Measurements from ENCODE around the gene PARD3B. TPM values are rescaled to one million over a fixed set of nuclear protein-coding genes. Genes with fewer than 3 reads are reported as not detected.

Gene PARD3B
- total RNA-seq, 1 experiment from 2014 or later: 3.9 TPM

DNA sequence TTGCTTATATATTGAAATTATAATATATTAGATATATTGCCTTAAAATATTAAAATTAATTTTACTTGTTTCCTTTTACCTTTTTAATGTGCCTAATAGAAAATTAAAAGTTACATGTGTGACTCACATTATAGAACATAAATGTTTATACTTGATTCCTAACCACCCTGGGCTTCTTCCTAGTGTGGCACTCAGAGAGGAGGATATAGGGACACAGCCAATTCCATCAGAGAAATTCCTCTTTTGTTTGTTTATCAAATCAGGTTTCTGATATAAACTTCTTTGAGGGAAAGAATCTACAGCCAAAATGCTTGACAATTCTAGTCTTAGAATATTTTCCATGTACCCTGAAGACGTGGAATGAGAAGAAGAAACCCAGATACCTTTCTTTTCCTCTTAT is 788.1 kb downstream of the PARD3B start:
- Histone ChIP-seq H3K27me3 (ENCODE audit: low read length) (no peaks in the 10 kb centered on the region), H3K9ac (ENCODE audit: low read length) (no peak overlapping the region), H3K9me2 (replicated peaks; ENCODE audit: low read length) (no peaks in the 10 kb centered on the region), H3K9me3 (ENCODE audit: low read length) (no peaks in the 10 kb centered on the region), H4K20me1 (ENCODE audit: low read length) (no peaks in the 10 kb centered on the region), H3K4me2 (ENCODE audit: low read length) (no peak overlapping the region), H3F3A (ENCODE audit: low read length, unreplicated experiment) (no peaks in the 10 kb centered on the region), H3K79me2 (ENCODE audit: low read length) (no peaks in the 10 kb centered on the region), H3K4me1 (ENCODE audit: insufficient read depth, low read length) (no peaks in the 10 kb centered on the region), H3K36me3 (ENCODE audit: low read depth, low read length) (no peaks in the 10 kb centered on the region), H3K4me3 (ENCODE audit: low read length) (no peak overlapping the region), H2AFZ (ENCODE audit: low read length) (no peak overlapping the region), H3K27ac (ENCODE audit: low read length) (no peak overlapping the region)
- CTCF ChIA-PET: no interaction called here
- no peak for DNase-seq
- no TSS peak for BruUV-seq (replicated peaks)
- POLR2A ChIA-PET (ENCODE audit: unreplicated experiment): no interaction called here
- no peak for ATAC-seq
- intact Hi-C loops (cut with micrococcal nuclease): no loop called here
- TF ChIP-seq, protein P1, sequence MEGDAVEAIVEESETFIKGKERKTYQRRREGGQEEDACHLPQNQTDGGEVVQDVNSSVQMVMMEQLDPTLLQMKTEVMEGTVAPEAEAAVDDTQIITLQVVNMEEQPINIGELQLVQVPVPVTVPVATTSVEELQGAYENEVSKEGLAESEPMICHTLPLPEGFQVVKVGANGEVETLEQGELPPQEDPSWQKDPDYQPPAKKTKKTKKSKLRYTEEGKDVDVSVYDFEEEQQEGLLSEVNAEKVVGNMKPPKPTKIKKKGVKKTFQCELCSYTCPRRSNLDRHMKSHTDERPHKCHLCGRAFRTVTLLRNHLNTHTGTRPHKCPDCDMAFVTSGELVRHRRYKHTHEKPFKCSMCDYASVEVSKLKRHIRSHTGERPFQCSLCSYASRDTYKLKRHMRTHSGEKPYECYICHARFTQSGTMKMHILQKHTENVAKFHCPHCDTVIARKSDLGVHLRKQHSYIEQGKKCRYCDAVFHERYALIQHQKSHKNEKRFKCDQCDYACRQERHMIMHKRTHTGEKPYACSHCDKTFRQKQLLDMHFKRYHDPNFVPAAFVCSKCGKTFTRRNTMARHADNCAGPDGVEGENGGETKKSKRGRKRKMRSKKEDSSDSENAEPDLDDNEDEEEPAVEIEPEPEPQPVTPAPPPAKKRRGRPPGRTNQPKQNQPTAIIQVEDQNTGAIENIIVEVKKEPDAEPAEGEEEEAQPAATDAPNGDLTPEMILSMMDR (conservative IDR thresholded peaks at IDR 0.05; ENCODE audit: low read depth, low read length): no peak
- TF ChIP-seq EZH2 (IDR thresholded peaks at IDR 0.05; ENCODE audit: low read length, unreplicated experiment) (no peak), EZH2phosphoT487 (IDR thresholded peaks at IDR 0.05; ENCODE audit: borderline replicate concordance, low read length) (no peak)

GRCh38 chr2:205337274-205337673 is 792.0 kb downstream of the PARD3B start:
- Histone ChIP-seq H3K36me3 (ENCODE audit: low read depth, low read length) (no peaks in the 10 kb centered on the region), H3K4me1 (ENCODE audit: insufficient read depth, low read length) (no peaks in the 10 kb centered on the region), H3K79me2 (ENCODE audit: low read length) (no peaks in the 10 kb centered on the region), H2AFZ (ENCODE audit: low read length) (no peak overlapping the region), H4K20me1 (ENCODE audit: low read length) (no peaks in the 10 kb centered on the region), H3F3A (ENCODE audit: low read length, unreplicated experiment) (no peaks in the 10 kb centered on the region), H3K27ac (ENCODE audit: low read length) (no peak overlapping the region), H3K9ac (ENCODE audit: low read length) (no peak overlapping the region), H3K27me3 (ENCODE audit: low read length) (no peaks in the 10 kb centered on the region), H3K4me3 (ENCODE audit: low read length) (no peak overlapping the region), H3K9me3 (ENCODE audit: low read length) (no peaks in the 10 kb centered on the region), H3K4me2 (ENCODE audit: low read length) (no peak overlapping the region), H3K9me2 (replicated peaks; ENCODE audit: low read length) (no peaks in the 10 kb centered on the region)
- no TSS peak for BruUV-seq (replicated peaks)
- ATAC-seq (no peak), DNase-seq (no peak)
- ChIA-PET CTCF (no interaction called here), POLR2A (ENCODE audit: unreplicated experiment) (interaction anchor here (0.6 kb wide), 1 partner anchor 512 kb away, joined by 13 read pairs; no protein-coding TSS in a partner anchor)
- intact Hi-C loops (cut with micrococcal nuclease): no loop called here
- no peak for TF ChIP-seq EZH2phosphoT487 (IDR thresholded peaks at IDR 0.05; ENCODE audit: borderline replicate concordance, low read length)

GRCh38 chr2:205338156-205338555 is 792.9 kb downstream of the PARD3B start:
- Histone ChIP-seq H3K27ac (ENCODE audit: low read length) (no peak overlapping the region), H3K79me2 (ENCODE audit: low read length) (no peaks in the 10 kb centered on the region), H3F3A (ENCODE audit: low read length, unreplicated experiment) (no peaks in the 10 kb centered on the region), H3K4me2 (ENCODE audit: low read length) (no peak overlapping the region), H3K9ac (ENCODE audit: low read length) (no peak overlapping the region), H3K9me3 (ENCODE audit: low read length) (no peaks in the 10 kb centered on the region), H4K20me1 (ENCODE audit: low read length) (no peaks in the 10 kb centered on the region), H3K36me3 (ENCODE audit: low read depth, low read length) (no peaks in the 10 kb centered on the region), H3K4me1 (ENCODE audit: insufficient read depth, low read length) (no peaks in the 10 kb centered on the region), H3K9me2 (replicated peaks; ENCODE audit: low read length) (no peaks in the 10 kb centered on the region), H2AFZ (ENCODE audit: low read length) (no peak overlapping the region), H3K4me3 (ENCODE audit: low read length) (no peak overlapping the region), H3K27me3 (ENCODE audit: low read length) (no peaks in the 10 kb centered on the region)
- intact Hi-C loops (cut with micrococcal nuclease): no loop called here
- ChIA-PET CTCF (no interaction called here), POLR2A (ENCODE audit: unreplicated experiment) (no interaction called here)
- no peak for TF ChIP-seq EZH2phosphoT487 (IDR thresholded peaks at IDR 0.05; ENCODE audit: borderline replicate concordance, low read length)
- no peak for ATAC-seq
- BruUV-seq (replicated peaks): no TSS peak
- DNase-seq: no peak

GRCh38 chr2:205343103-205343502 is 797.8 kb downstream of the PARD3B start:
- Histone ChIP-seq H2AFZ (ENCODE audit: low read length) (no peak overlapping the region), H3K36me3 (ENCODE audit: low read depth, low read length) (no peaks in the 10 kb centered on the region), H3F3A (ENCODE audit: low read length, unreplicated experiment) (no peaks in the 10 kb centered on the region), H3K4me2 (ENCODE audit: low read length) (no peak overlapping the region), H3K9ac (ENCODE audit: low read length) (no peak overlapping the region), H3K4me1 (ENCODE audit: insufficient read depth, low read length) (no peaks in the 10 kb centered on the region), H3K27me3 (ENCODE audit: low read length) (no peaks in the 10 kb centered on the region), H4K20me1 (ENCODE audit: low read length) (no peaks in the 10 kb centered on the region), H3K4me3 (ENCODE audit: low read length) (no peak overlapping the region), H3K79me2 (ENCODE audit: low read length) (no peaks in the 10 kb centered on the region), H3K27ac (ENCODE audit: low read length) (no peak overlapping the region), H3K9me3 (ENCODE audit: low read length) (no peaks in the 10 kb centered on the region), H3K9me2 (replicated peaks; ENCODE audit: low read length) (no peaks in the 10 kb centered on the region)
- CTCF ChIA-PET: no interaction called here
- ATAC-seq (no peak), DNase-seq (no peak)
- intact Hi-C loops (cut with micrococcal nuclease): no loop called here
- BruUV-seq (replicated peaks): no TSS peak
- POLR2A ChIA-PET (ENCODE audit: unreplicated experiment): no interaction called here
- TF ChIP-seq EZH2phosphoT487 (IDR thresholded peaks at IDR 0.05; ENCODE audit: borderline replicate concordance, low read length): no peak
- TF ChIP-seq EZH2 (IDR thresholded peaks at IDR 0.05; ENCODE audit: low read length, unreplicated experiment): no peak
- TF ChIP-seq, protein P1 (conservative IDR thresholded peaks at IDR 0.05; ENCODE audit: low read depth, low read length): no peak

Measured in PC-3 (cell line).